ENCODE data around the gene SMURF1.

Gene SMURF1

DNA sequence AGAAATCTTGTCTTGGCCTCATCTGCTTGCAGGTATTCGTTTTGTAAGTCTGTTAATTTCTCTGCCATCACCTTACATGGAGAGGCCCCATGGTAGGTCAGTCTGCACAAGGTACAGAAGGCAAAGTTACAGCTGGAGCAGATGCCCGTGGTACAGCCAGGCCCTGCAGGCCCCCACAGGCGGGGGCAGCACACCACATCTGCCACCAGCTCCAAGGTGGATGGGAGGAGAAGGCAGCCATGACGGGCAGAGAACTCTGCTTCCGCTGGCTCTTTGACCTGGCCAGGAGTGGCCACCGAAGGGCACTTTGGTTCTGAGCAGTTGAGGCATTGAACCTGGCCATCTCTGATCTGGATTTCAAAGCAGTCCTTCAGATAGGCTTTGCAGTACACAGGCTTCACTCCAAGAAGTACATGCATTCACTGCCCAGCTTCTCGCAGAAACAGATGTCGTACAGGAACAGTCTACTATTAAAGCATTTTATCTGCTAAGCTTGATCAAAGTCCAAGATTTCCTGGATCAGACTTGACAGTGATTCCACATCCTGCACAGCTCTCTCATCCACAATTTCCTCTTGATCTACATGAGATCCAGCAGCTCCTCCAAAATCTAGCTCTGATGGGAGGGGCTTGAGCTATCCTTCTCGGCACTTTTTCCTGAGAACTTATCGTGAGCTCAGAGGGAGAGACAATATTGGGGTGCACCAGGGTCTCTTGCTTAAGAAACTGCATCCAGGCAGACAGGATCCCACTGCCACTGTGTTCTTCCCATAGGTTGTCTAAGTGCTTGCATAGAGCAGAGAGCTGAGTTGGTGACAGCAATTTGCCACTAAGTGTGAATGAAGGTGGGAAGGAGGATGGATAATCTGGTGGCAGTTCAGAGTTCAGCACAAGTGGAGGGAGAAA, 144.8 kb downstream of the SMURF1 start:
- no peak for DNase-seq
- in situ Hi-C loops (cut with HindIII; ENCODE audit: low pct_ligation_motif_present, low sequenced_read_pairs): no loop called here
- Histone ChIP-seq H3K4me3 (ENCODE audit: low read depth, low read length) (no peak overlapping the region), H3K27ac (no peak overlapping the region), H3K36me3 (replicated peaks) (peaks cover 3% of the 10 kb centered on the region), H3K27me3 (replicated peaks) (no peaks in the 10 kb centered on the region)
- no peak for TF ChIP-seq CTCF (IDR thresholded peaks at IDR 0.05; ENCODE audit: low read depth, low read length, missing control alignments)

DNA sequence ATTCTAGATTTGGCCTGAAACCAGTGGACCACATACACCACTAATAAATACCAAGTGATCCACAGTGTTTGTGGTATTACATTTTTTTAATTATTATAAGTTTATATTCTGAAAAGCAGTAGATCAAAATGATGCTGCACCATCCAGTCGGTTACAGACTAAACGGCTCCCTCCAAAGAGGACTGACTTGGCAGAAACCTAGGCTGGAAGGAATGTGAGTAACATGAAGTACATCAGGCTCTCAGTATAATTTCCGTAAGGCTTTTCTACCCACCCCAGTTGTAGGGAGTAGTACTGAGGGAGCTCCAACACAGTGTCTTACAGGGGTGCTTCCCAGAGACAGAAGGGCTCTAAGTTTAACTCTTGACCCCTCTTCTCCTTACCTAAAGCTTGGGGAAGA, 146.1 kb downstream of the SMURF1 start:
- no peak for TF ChIP-seq CTCF (IDR thresholded peaks at IDR 0.05; ENCODE audit: low read depth, low read length, missing control alignments)
- no peak for DNase-seq
- Histone ChIP-seq H3K4me3 (ENCODE audit: low read depth, low read length) (no peak overlapping the region), H3K36me3 (replicated peaks) (peaks cover 6% of the 10 kb centered on the region), H3K27ac (no peak overlapping the region), H3K27me3 (replicated peaks) (no peaks in the 10 kb centered on the region)
- in situ Hi-C loops (cut with HindIII; ENCODE audit: low pct_ligation_motif_present, low sequenced_read_pairs): no loop called here

- Histone ChIP-seq H3K36me3 (replicated peaks) (peaks cover 15% of the 10 kb centered on the region), H3K4me3 (ENCODE audit: low read depth, low read length) (no peak overlapping the region), H3K27ac (no peak overlapping the region), H3K27me3 (replicated peaks) (no peaks in the 10 kb centered on the region)
- in situ Hi-C loops (cut with HindIII; ENCODE audit: low pct_ligation_motif_present, low sequenced_read_pairs): no loop called here
- no peak for DNase-seq
- no peak for TF ChIP-seq CTCF (IDR thresholded peaks at IDR 0.05; ENCODE audit: low read depth, low read length, missing control alignments)
These were observed 147.8 kb downstream of the SMURF1 start for GRCh38 chr7:98996150-98996552.

DNA sequence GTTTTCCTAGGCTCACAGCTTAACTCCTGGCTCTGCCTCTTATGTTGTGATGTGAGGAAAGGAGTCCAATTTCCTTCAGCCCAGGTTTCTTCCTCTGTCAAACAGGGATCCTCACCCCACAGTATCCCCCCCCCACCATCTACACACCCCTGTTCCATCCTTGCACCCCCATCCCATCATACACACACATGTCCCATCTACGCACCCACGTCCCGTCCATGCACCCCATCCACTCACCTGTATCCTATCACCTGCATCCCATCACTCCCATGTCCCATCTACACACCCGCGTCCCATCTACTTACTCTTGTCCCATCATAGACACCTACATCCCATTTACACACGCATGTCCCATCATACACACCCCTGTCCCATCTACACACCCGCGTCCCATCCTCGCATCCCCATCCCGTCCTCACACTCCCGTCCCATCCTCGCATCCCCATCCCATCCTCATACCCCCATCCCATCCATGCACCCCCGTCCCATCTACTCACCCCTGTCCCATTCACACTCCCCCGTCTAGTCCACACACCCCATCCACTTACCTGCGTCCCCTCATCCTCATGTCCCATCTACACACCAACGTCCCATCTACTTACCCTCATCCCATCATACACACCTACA, 148.3 kb downstream of the SMURF1 start:
- TF ChIP-seq CTCF (IDR thresholded peaks at IDR 0.05; ENCODE audit: low read depth, low read length, missing control alignments): no peak
- Histone ChIP-seq H3K27me3 (replicated peaks) (no peaks in the 10 kb centered on the region), H3K4me3 (ENCODE audit: low read depth, low read length) (no peak overlapping the region), H3K27ac (no peak overlapping the region), H3K36me3 (replicated peaks) (peaks cover 16% of the 10 kb centered on the region)
- in situ Hi-C loops (cut with HindIII; ENCODE audit: low pct_ligation_motif_present, low sequenced_read_pairs): no loop called here
- no peak for DNase-seq

DNA sequence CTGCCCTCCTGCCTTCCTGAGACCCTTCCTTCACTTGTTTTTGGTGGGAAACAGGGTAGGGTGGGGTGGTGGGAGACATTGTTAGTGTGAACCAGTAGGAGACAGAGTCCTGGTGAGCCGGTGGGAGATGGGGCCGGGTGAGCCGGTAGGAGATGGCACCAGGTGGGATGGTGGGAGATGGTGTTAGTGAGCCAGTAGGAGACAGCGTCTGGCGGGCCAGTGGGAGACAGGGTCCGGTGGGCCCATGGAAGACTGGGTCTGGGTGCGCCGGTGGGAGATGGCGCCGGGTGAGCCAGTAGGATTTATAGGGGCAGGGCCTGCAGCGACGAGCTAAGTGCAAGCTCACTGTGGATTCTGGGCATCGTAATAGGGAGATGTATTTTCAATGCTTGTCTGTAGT, 148.8 kb downstream of the SMURF1 start:
- TF ChIP-seq CTCF (IDR thresholded peaks at IDR 0.05; ENCODE audit: low read depth, low read length, missing control alignments): no peak
- no peak for DNase-seq
- Histone ChIP-seq H3K27me3 (replicated peaks) (no peaks in the 10 kb centered on the region), H3K36me3 (replicated peaks) (peaks cover 21% of the 10 kb centered on the region), H3K27ac (no peak overlapping the region), H3K4me3 (ENCODE audit: low read depth, low read length) (no peak overlapping the region)
- in situ Hi-C loops (cut with HindIII; ENCODE audit: low pct_ligation_motif_present, low sequenced_read_pairs): no loop called here

Data from brain microvascular endothelial cell (primary cell).